Stimulated activated CD8-positive, alpha-beta memory T cell treated with anti-CD3 and anti-CD28 coated beads, Interleukin-7, amount 100 ng/mL, for 4 hours (primary cell): ENCODE measurements around the gene RDH13.
A peak's percentile ranks its signal among the peaks of the same experiment; 100 is the strongest.
"Not testable (repeated sequence)": the region's sequence is repeated elsewhere in the genome, so short reads cannot be mapped to it uniquely, and the experiment has no call there.

Source experiments
- DNase-seq, 2 donors: peaks; one replicate each; pipeline ENCODE4 v3.0.0-alpha.2; 2020; ENCODE audit warnings: low read depth in 2 of 2

The RDH13 gene

GRCh38 chr19:55062735-55063491 lies at the start of gene RDH13:
TSS of gene RDH13 (minus strand) at chr19:55063148. CDS start at chr19:55063032, 116 bp downstream.
- peak; percentile 94 to 97 for DNase-seq

GRCh38 chr19:55112246-55112776 lies 49.4 kb upstream of the RDH13 start:
- DNase-seq = no peak

- no peak for DNase-seq
Measured at GRCh38 chr19:55111238-55111831, 48.4 kb upstream of the RDH13 start.

- no peak for DNase-seq
Measured at GRCh38 chr19:55109527-55110291, 46.8 kb upstream of the RDH13 start.

GRCh38 chr19:55107252-55107651 lies 44.3 kb upstream of the RDH13 start:
- not testable (repeated sequence) for DNase-seq

GRCh38 chr19:55106591-55106990 lies 43.6 kb upstream of the RDH13 start:
- DNase-seq = no peak

- DNase-seq = no peak
Measured at GRCh38 chr19:55105237-55105636, 42.3 kb upstream of the RDH13 start.

- no peak for DNase-seq
Measured at GRCh38 chr19:55103190-55103589, 40.2 kb upstream of the RDH13 start.

GRCh38 chr19:55101261-55101660 lies 38.3 kb upstream of the RDH13 start:
- DNase-seq = no peak

GRCh38 chr19:55099557-55100506 lies 36.9 kb upstream of the RDH13 start:
- DNase-seq = no peak

- no peak for DNase-seq
Measured at GRCh38 chr19:55098716-55099556, 36.0 kb upstream of the RDH13 start.

GRCh38 chr19:55097864-55098715 lies 35.1 kb upstream of the RDH13 start:
- DNase-seq = no peak

- no peak for DNase-seq
Measured at GRCh38 chr19:55096061-55096701, 33.2 kb upstream of the RDH13 start.

- no peak for DNase-seq
Measured at GRCh38 chr19:55095260-55096060, 32.5 kb upstream of the RDH13 start.

GRCh38 chr19:55094456-55095259 lies 31.7 kb upstream of the RDH13 start:
- DNase-seq = no peak

GRCh38 chr19:55092423-55093318 lies 29.7 kb upstream of the RDH13 start:
- DNase-seq = no peak
